ENCODE measurements around the gene PRKCZ. TPM values are rescaled to one million over a fixed set of nuclear protein-coding genes. Genes with fewer than 3 reads are reported as not detected.
"Not testable (repeated sequence)": the region's sequence is repeated elsewhere in the genome, so short reads cannot be mapped to it uniquely, and the experiment has no call there.

PRKCZ gene
- total RNA-seq, 1 donor from 2014 or later = 37.6 TPM

DNA sequence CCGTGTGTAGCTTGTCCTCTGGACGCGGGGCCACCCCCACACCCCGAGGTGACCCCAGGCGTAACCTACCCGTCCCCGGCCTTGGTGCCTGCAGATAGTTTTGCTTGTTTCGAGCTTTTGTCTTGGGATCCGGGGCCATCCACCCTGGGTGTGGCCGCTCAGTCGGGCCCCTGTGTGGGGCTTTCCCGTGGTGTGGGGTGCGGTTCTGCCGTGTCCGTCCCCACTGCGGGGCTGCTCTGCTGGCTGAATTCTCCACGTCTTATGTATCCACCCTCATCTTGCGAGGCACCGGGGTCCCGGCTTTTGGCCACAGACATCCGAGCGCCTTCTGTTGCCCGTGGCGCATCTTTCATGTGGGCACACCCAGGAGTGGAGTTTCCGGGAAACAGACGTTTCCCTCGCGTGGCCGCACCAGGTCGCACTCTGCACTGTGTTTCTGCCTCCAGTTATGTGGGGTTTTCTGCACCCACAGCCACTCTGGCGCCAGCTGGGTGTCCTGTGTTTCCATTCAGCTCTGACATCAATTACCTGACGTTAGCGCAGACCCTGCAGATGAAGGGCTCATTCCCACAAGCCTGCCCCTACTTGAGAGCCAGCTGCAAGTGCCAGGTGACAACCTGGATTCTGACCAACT lies 64.9 kb downstream of the PRKCZ start:
- TF ChIP-seq, protein P1, sequence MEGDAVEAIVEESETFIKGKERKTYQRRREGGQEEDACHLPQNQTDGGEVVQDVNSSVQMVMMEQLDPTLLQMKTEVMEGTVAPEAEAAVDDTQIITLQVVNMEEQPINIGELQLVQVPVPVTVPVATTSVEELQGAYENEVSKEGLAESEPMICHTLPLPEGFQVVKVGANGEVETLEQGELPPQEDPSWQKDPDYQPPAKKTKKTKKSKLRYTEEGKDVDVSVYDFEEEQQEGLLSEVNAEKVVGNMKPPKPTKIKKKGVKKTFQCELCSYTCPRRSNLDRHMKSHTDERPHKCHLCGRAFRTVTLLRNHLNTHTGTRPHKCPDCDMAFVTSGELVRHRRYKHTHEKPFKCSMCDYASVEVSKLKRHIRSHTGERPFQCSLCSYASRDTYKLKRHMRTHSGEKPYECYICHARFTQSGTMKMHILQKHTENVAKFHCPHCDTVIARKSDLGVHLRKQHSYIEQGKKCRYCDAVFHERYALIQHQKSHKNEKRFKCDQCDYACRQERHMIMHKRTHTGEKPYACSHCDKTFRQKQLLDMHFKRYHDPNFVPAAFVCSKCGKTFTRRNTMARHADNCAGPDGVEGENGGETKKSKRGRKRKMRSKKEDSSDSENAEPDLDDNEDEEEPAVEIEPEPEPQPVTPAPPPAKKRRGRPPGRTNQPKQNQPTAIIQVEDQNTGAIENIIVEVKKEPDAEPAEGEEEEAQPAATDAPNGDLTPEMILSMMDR (IDR thresholded peaks at IDR 0.05; ENCODE audit: insufficient read depth, low read length, poor library complexity, severe bottlenecking) = no peak
- Histone ChIP-seq H3K27me3 (ENCODE audit: control insufficient read depth, insufficient read depth, low read length) (peaks cover 2% of the 10 kb centered on the region), H3K4me3 (ENCODE audit: low read depth, low read length) (no peak overlapping the region), H3K36me3 (ENCODE audit: control insufficient read depth, insufficient read depth, low read length) (no peaks in the 10 kb centered on the region)
- no peak for DNase-seq (ENCODE audit: low read depth)

DNA sequence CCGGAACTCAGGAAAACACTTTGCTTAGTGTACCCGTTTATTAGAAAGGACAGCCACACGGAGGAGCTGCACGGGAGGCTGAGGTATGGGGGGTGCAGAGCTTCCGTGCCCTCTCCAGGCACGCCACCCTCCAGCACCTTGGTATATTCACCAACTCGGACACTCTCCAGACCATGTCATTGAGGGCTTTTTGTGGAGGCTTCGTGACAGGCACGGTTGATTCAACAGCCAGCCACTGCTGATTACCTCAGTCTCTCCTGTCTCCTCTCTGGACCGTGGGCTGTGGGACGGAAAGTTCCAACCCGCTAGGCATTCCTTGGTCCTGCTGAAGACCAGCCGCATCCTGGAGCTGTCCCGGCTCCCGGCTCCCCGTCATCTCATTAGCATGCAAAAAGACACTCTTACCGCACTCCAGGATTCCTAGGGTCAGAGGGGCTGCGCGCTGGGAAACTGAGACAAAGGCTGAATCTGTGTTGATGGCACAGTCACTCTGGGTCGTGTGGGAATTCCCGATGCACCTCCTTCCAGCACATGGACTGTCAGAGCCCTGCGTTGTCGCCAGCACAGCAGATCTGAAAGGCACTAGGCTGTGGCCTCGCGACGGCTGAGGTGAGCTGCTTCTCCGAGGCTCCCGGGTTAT lies 65.6 kb downstream of the PRKCZ start:
- Histone ChIP-seq H3K4me3 (ENCODE audit: low read depth, low read length) (no peak overlapping the region), H3K36me3 (ENCODE audit: control insufficient read depth, insufficient read depth, low read length) (no peaks in the 10 kb centered on the region), H3K27me3 (ENCODE audit: control insufficient read depth, insufficient read depth, low read length) (peaks cover 2% of the 10 kb centered on the region)
- DNase-seq (ENCODE audit: low read depth) = no peak
- TF ChIP-seq, protein P1 (IDR thresholded peaks at IDR 0.05; ENCODE audit: insufficient read depth, low read length, poor library complexity, severe bottlenecking) = no peak

DNA sequence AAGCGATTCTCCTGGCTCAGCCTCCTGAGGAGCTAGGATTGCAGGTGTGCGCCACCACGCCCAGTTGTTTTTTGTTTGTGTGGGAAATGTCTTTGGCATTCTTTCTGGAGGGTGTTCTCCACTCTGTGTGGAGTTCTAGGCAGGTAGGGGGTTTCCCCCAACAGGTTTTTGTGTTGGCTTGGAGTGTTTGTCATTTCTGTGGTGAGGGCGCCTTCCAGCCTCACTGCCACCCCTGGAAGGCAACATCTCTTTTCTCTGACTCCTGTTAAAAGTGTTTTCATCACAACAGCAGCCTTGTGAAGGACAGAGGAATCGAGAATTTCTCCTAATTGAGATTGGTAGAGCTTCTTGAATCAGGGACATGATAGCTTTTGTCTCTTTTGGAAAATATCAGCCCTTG lies 69.7 kb downstream of the PRKCZ start:
- no peaks in the 10 kb centered on the region for H3K36me3 ChIP-seq (ENCODE audit: control insufficient read depth, insufficient read depth, low read length)
- TF ChIP-seq, protein P1 (IDR thresholded peaks at IDR 0.05; ENCODE audit: insufficient read depth, low read length, poor library complexity, severe bottlenecking) = no peak
- peaks cover 2% of the 10 kb centered on the region for H3K27me3 ChIP-seq (ENCODE audit: control insufficient read depth, insufficient read depth, low read length)
- DNase-seq (ENCODE audit: low read depth) = no peak
- H3K4me3 ChIP-seq (ENCODE audit: low read depth, low read length) = no peak overlapping the region

DNA sequence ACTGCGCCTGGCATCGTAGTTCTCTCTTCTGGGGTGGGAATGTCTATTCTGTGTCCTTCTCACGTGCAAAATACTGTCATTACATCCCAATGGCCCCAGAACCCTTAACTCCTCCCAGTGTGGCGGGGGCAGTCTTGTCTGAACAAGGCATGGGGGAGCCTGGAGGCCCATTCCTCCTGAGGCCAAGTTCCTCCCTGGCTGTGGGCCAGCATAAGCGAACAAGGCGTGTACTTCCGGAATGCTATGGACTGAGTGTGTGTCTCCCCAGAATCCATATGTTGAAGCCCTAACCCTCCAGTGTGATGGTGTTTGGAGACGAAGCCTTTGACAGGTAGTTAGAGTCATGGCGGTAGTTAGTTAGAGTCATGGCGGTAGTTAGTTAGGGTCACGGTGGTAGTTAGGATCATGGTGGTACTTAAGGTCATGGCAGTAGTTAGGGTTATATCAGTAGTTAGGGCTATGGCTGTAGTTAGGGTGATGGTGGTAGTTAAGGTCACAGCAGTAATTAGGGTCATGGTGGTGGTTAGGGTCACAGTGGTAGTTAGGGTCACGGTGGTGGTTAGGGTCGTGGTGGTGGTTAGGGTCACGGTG lies 71.0 kb downstream of the PRKCZ start:
- no peak overlapping the region for H3K4me3 ChIP-seq (ENCODE audit: low read depth, low read length)
- no peak for DNase-seq (ENCODE audit: low read depth)
- no peaks in the 10 kb centered on the region for H3K27me3 ChIP-seq (ENCODE audit: control insufficient read depth, insufficient read depth, low read length)
- H3K36me3 ChIP-seq (ENCODE audit: control insufficient read depth, insufficient read depth, low read length) = no peaks in the 10 kb centered on the region
- TF ChIP-seq, protein P1 (IDR thresholded peaks at IDR 0.05; ENCODE audit: insufficient read depth, low read length, poor library complexity, severe bottlenecking) = no peak

DNA sequence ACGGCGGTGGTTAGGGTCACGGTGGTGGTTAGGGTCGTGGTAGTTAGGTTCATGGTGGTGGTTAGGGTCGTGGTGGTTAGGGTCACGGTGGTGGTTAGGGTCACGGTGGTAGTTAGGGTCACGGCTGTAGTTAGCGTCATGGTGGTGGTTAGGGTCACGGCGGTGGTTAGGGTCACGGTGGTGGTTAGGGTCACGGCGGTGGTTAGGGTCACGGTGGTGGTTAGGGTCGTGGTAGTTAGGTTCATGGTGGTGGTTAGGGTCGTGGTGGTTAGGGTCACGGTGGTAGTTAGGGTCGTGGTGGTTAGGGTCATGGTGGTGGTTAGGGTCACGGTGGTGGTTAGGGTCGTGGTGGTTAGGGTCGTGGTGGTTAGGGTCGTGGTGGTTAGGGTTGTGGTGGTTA lies 71.6 kb downstream of the PRKCZ start:
- not testable (repeated sequence) for DNase-seq (ENCODE audit: low read depth); H3K27me3 ChIP-seq (ENCODE audit: control insufficient read depth, insufficient read depth, low read length); H3K4me3 ChIP-seq (ENCODE audit: low read depth, low read length); H3K36me3 ChIP-seq (ENCODE audit: control insufficient read depth, insufficient read depth, low read length)

DNA sequence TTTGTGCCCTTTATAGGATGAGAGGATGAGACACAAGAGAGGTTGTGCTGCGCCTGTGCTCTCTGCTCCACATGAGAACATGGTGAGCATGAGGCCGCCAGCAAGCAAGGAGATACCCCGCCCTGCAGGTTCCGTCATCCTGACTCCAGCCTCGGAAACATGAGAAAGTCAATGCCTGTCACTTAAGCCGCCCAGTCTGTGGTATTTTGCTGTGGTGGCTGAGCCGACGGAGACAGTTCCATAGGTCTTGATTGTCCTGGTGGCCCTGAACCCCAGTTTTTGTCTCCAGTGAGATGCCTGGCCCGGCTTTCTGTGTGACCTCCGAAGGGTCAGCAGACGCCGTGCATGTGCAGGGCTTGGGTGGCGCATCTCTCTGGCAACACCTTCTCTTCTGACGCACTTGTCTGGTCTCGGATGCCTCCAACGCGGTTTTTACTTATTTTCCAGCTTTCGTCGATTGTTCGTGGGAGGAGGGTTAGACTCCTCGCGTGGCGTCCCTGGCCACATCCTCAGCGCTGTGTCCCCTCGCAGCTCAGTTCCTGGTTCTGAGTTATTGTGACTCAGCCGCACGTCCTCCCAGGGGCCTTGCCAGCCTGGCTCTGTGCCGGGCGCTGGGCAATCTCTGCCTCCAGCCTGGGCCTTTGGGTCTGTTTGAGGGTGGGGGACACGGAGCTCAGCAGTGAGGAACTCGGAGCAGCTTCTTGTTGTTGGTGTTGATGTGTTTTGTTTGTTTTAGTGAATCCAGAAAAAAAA lies 74.4 kb downstream of the PRKCZ start:
- Histone ChIP-seq H3K27me3 (ENCODE audit: control insufficient read depth, insufficient read depth, low read length) (no peaks in the 10 kb centered on the region), H3K4me3 (ENCODE audit: low read depth, low read length) (no peak overlapping the region), H3K36me3 (ENCODE audit: control insufficient read depth, insufficient read depth, low read length) (no peaks in the 10 kb centered on the region)
- TF ChIP-seq, protein P1 (IDR thresholded peaks at IDR 0.05; ENCODE audit: insufficient read depth, low read length, poor library complexity, severe bottlenecking) = no peak
- DNase-seq (ENCODE audit: low read depth) = no peak
